Astrocyte (in vitro differentiated cells and primary cell): ENCODE data around the gene TUBB. TPM values are rescaled to one million over a fixed set of nuclear protein-coding genes. Genes with fewer than 3 reads are reported as not detected.

Experiments
- DNase-seq: peaks from one replicate; pipeline ENCODE4 v3.0.0-alpha.2; 2010; ENCODE audit warnings: low read depth
- FAIRE-seq: peaks from 2 replicates; lab custom pipeline; 2011; peaks lifted over from hg19 to GRCh38; lab: Jason Lieb, UNC
- H2AFZ ChIP-seq: 2 replicates; pipeline ENCODE4 v1.6.0; 2012; ENCODE audit warnings: low read depth, low read length, inconsistent platforms
- H3K27ac ChIP-seq: 2 replicates; pipeline ENCODE4 v1.5.1; 2011; ENCODE audit warnings: low read depth, low read length, inconsistent platforms
- H3K27me3 ChIP-seq: 2 replicates; pipeline ENCODE4 v1.6.0; 2011; ENCODE audit warnings: low read length, inconsistent platforms; ENCODE audit not compliant: insufficient read depth
- H3K36me3 ChIP-seq: 2 replicates; pipeline ENCODE4 v1.5.1; 2011; ENCODE audit warnings: low read length, inconsistent platforms; ENCODE audit not compliant: insufficient read depth
- H3K4me1 ChIP-seq: 2 replicates; pipeline ENCODE4 v1.5.1; 2011; ENCODE audit warnings: low read length, inconsistent platforms; ENCODE audit not compliant: insufficient read depth
- H3K4me2 ChIP-seq: 2 replicates; pipeline ENCODE4 v1.6.0; 2012; ENCODE audit warnings: low read length, inconsistent platforms
- H3K4me3 ChIP-seq: 2 replicates; pipeline ENCODE4 v1.5.1; 2011; ENCODE audit warnings: low read depth, mild to moderate bottlenecking, low read length, inconsistent platforms; ENCODE audit not compliant: insufficient read depth
- H3K79me2 ChIP-seq: 2 replicates; pipeline ENCODE4 v1.6.0; 2012; ENCODE audit warnings: mild to moderate bottlenecking, low read length, inconsistent platforms; ENCODE audit not compliant: insufficient read depth
- H3K9ac ChIP-seq: 2 replicates; pipeline ENCODE4 v1.6.0; 2012; ENCODE audit warnings: mild to moderate bottlenecking, low read length, inconsistent platforms
- H3K9me3 ChIP-seq: 2 replicates; pipeline ENCODE4 v1.5.1; 2012; ENCODE audit warnings: low read depth, mild to moderate bottlenecking, low read length, inconsistent platforms; ENCODE audit not compliant: insufficient read depth
- H4K20me1 ChIP-seq: 2 replicates; pipeline ENCODE4 v1.6.0; 2012; ENCODE audit warnings: low read length, inconsistent platforms; ENCODE audit not compliant: insufficient read depth
- H3K27ac Mint-ChIP-seq: one replicate; pipeline ENCODE4 v1.8.0; 2021; ENCODE audit warnings: mild to moderate bottlenecking, mixed read lengths; ENCODE audit not compliant: unreplicated experiment
- H3K27me3 Mint-ChIP-seq: one replicate; pipeline ENCODE4 v1.8.0; 2021; ENCODE audit warnings: low read depth, mixed read lengths; ENCODE audit not compliant: unreplicated experiment
- H3K36me3 Mint-ChIP-seq: one replicate; pipeline ENCODE4 v1.8.0; 2021; ENCODE audit warnings: low read depth, mixed read lengths; ENCODE audit not compliant: unreplicated experiment
- H3K4me1 Mint-ChIP-seq: one replicate; pipeline ENCODE4 v1.8.0; 2021; ENCODE audit warnings: low read depth, mixed read lengths; ENCODE audit not compliant: unreplicated experiment
- H3K4me3 Mint-ChIP-seq: one replicate; pipeline ENCODE4 v1.8.0; 2021; ENCODE audit warnings: mild to moderate bottlenecking, moderate library complexity, mixed read lengths; ENCODE audit not compliant: unreplicated experiment
- H3K9me3 Mint-ChIP-seq: one replicate; pipeline ENCODE4 v1.8.0; 2021; ENCODE audit warnings: mild to moderate bottlenecking, mixed read lengths; ENCODE audit not compliant: unreplicated experiment
- CTCF ChIP-seq: IDR thresholded peaks from 2 replicates; pipeline ENCODE4 v1.5.1; 2011; ENCODE audit warnings: low read depth, mild to moderate bottlenecking, inconsistent platforms, low read length, moderate library complexity; ENCODE audit not compliant: insufficient read depth
- EZH2 ChIP-seq: IDR thresholded peaks from 2 replicates; pipeline ENCODE4 v1.6.1; 2012; ENCODE audit warnings: mild to moderate bottlenecking, low read length, inconsistent platforms; ENCODE audit not compliant: insufficient read depth
- total RNA-seq: library from RNA; stranded (reverse); gene quantifications from 2 replicates; pipeline ENCODE4 v1.2.1, GENCODE V29; 2021

TUBB gene
- total RNA-seq, 1 donor from 2014 or later = 887 TPM

DNA sequence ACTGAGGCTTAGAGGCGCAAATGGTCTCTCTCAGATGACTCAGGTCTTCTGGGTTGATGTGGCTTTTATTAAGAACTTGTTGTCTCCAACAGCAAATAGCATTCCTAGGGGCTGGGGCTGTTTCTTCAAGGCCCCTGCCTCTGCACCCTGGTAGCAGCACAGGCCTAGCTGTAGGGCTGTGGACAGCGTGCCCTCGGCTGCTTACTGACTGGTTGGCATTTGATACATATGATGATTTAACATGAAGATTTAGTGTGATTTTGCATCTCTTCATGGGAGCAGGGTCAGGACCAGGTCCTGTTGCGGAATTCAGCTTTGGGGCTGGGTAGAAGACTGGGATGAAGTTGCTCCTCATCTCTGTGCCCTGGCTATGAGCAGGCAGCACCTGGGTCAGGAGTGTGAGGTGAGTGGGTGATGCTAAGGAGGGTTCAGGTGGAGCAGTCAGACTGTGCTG, 48.5 kb downstream of the TUBB start:
- FAIRE-seq (no peak), DNase-seq (peak; percentile 34)
- H3K4me3 Mint-ChIP-seq = peak overlapping the region; percentile 73
- Histone ChIP-seq H3K4me1 (peaks cover 43% of the 10 kb centered on the region), H3K36me3 (no peaks in the 10 kb centered on the region), H4K20me1 (no peaks in the 10 kb centered on the region), H3K27me3 (no peaks in the 10 kb centered on the region), H3K79me2 (no peaks in the 10 kb centered on the region), H3K27ac (peak overlapping the region; percentile 99), H3K4me2 (peak overlapping the region; percentile 79), H3K4me3 (no peak overlapping the region), H3K9me3 (no peaks in the 10 kb centered on the region), H3K9ac (peak overlapping the region; percentile 88), H2AFZ (no peak overlapping the region)
- TF ChIP-seq CTCF (no peak), EZH2 (no peak)
- peak overlapping the region; percentile 99 for H3K27ac Mint-ChIP-seq
- no peaks in the 10 kb centered on the region for H3K9me3 Mint-ChIP-seq
- H3K36me3 Mint-ChIP-seq = peaks cover 6% of the 10 kb centered on the region
- H3K4me1 Mint-ChIP-seq = peaks cover 49% of the 10 kb centered on the region
- no peaks in the 10 kb centered on the region for H3K27me3 Mint-ChIP-seq

- H3K27ac Mint-ChIP-seq = peak overlapping the region; percentile 99
- H2AFZ ChIP-seq = no peak overlapping the region
- H3K27me3 Mint-ChIP-seq = no peaks in the 10 kb centered on the region
- no peaks in the 10 kb centered on the region for H3K79me2 ChIP-seq
- H3K36me3 ChIP-seq = no peaks in the 10 kb centered on the region
- H4K20me1 ChIP-seq = no peaks in the 10 kb centered on the region
- H3K4me2 ChIP-seq = peak overlapping the region; percentile 79
- no peaks in the 10 kb centered on the region for H3K9me3 Mint-ChIP-seq
- peak overlapping the region; percentile 99 for H3K27ac ChIP-seq
- H3K36me3 Mint-ChIP-seq = peaks cover 7% of the 10 kb centered on the region
- peak overlapping the region; percentile 43 for H3K4me3 ChIP-seq
- peak overlapping the region; percentile 73 for H3K4me3 Mint-ChIP-seq
- DNase-seq = peak; percentile 97
- H3K9ac ChIP-seq = peak overlapping the region; percentile 88
- H3K4me1 ChIP-seq = peaks cover 38% of the 10 kb centered on the region
- FAIRE-seq = no peak
- TF ChIP-seq CTCF (no peak), EZH2 (no peak)
- no peaks in the 10 kb centered on the region for H3K9me3 ChIP-seq
- peaks cover 46% of the 10 kb centered on the region for H3K4me1 Mint-ChIP-seq
- H3K27me3 ChIP-seq = no peaks in the 10 kb centered on the region
Observed at GRCh38 chr6:30769088-30769852, 49.1 kb downstream of the TUBB start.
